H1 (cell line): ENCODE results near the gene DIPK1B. TPM values are rescaled to one million over a fixed set of nuclear protein-coding genes. Genes with fewer than 3 reads are reported as not detected.

ENCODE experiments used
- EGR1 ChIP-seq: IDR thresholded peaks from 2 replicates; pipeline ENCODE4 v1.6.1; 2011; ENCODE audit warnings: low read depth, low read length, borderline replicate concordance
- GTF2F1 ChIP-seq: IDR thresholded peaks from 2 replicates; pipeline ENCODE4 v1.6.1; 2012; ENCODE audit warnings: low read depth, low read length, improper control_type of control experiment, borderline replicate concordance
- MAFK ChIP-seq: IDR thresholded peaks from 2 replicates; pipeline ENCODE4 v1.6.1; 2012; ENCODE audit warnings: low read depth, mild to moderate bottlenecking, improper control_type of control experiment, low read length
- SIX5 ChIP-seq: IDR thresholded peaks from 2 replicates; pipeline ENCODE4 v1.6.1; 2011; ENCODE audit warnings: mild to moderate bottlenecking, low read depth, low read length
- SRF ChIP-seq: IDR thresholded peaks from 2 replicates; pipeline ENCODE4 v1.6.1; 2011; ENCODE audit warnings: mild to moderate bottlenecking, low read depth, low read length, moderate library complexity
- SUZ12 ChIP-seq: fragments of 200-600 bp; sonication (generic); IDR thresholded peaks from 2 replicates; pipeline ENCODE4 v1.6.1; 2012; ENCODE audit warnings: mild to moderate bottlenecking, inconsistent platforms, low read length, moderate library complexity, mixed read lengths
- USF2 ChIP-seq: IDR thresholded peaks from 2 replicates; pipeline ENCODE4 v1.6.1; 2011; ENCODE audit warnings: low read length, improper control_type of control experiment
- YY1 ChIP-seq: IDR thresholded peaks from 2 replicates; pipeline ENCODE4 v1.6.1; 2011; ENCODE audit warnings: low read depth, mild to moderate bottlenecking, low read length
- polyA plus RNA-seq, 7 experiments: library from polyadenylated mRNA; depleted of rRNA in 3 of 7; stranded (reverse) in 5 of 7; unstranded in 2 of 7; fragments of >200 nt in 5 of 7; fragments of 200-250 nt in 2 of 7; gene quantifications; 1 replicate in 5 of 7; 2 replicates in 1 of 7; 4 replicates in 1 of 7; pipeline versions ENCODE4 v1.2.1 to v1.2.3, GENCODE V29; 2011 to 2013; ENCODE audit warnings: missing spikeins in 2 of 7, mixed read lengths in 2 of 7
- total RNA-seq: library from RNA; stranded (reverse); fragmentation: NEBNext Ultra II Directional; extraction: Animal tissue kit (Norgen Biotek cat#: 25700); gene quantifications from 2 replicates; pipeline ENCODE4 v1.2.1, GENCODE V29; 2021
- TF ChIP-seq, protein P1 (sequence below), 3 experiments: IDR thresholded peaks; 1 replicate in 2 of 3; 2 replicates in 1 of 3; pipeline versions ENCODE4 v1.5.1 to v1.6.1; 2011; ENCODE audit warnings: low read length in 3 of 3, mild to moderate bottlenecking in 3 of 3, inconsistent platforms in 2 of 3, low read depth in 1 of 3, moderate library complexity in 1 of 3; ENCODE audit not compliant: insufficient read depth in 1 of 3; ENCODE audit errors: control extremely low read depth in 1 of 3
- TF ChIP-seq, protein P2 (sequence below): IDR thresholded peaks from 2 replicates; pipeline ENCODE4 v1.6.1; 2012; ENCODE audit warnings: low read length, inconsistent platforms

DIPK1B gene
- total and polyA plus RNA-seq, 2 of the 8 experiments (the other 6 are each of a cell fraction or from before 2014, with no cell fraction given), result 32.3 to 64.8 TPM

DNA sequence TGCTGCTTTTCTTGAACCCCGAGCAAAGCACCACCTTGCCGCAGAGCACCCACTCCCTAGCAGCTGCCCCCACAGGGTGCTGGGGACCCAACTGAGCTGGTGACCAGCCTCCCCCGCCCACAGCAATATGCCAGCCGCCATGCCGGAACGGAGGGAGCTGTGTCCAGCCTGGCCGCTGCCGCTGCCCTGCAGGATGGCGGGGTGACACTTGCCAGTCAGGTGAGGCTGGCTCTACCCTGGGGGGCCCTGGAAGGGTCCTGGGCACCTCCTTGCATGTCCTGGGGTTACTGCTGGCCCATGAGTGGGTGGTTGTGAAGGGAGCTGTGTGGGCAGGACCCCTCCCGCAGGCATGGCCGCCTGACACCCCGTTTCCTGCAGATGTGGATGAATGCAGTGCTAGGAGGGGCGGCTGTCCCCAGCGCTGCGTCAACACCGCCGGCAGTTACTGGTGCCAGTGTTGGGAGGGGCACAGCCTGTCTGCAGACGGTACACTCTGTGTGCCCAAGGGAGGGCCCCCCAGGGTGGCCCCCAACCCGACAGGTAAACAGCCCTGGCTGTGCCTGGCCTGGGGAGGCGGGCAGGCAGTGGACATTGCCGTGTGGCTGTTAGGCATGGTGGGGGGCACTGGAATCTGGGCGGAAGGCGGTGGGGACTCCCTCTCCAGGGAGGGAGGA lies 42.4 kb upstream of the DIPK1B start (continued):
- TF ChIP-seq, protein P1, sequence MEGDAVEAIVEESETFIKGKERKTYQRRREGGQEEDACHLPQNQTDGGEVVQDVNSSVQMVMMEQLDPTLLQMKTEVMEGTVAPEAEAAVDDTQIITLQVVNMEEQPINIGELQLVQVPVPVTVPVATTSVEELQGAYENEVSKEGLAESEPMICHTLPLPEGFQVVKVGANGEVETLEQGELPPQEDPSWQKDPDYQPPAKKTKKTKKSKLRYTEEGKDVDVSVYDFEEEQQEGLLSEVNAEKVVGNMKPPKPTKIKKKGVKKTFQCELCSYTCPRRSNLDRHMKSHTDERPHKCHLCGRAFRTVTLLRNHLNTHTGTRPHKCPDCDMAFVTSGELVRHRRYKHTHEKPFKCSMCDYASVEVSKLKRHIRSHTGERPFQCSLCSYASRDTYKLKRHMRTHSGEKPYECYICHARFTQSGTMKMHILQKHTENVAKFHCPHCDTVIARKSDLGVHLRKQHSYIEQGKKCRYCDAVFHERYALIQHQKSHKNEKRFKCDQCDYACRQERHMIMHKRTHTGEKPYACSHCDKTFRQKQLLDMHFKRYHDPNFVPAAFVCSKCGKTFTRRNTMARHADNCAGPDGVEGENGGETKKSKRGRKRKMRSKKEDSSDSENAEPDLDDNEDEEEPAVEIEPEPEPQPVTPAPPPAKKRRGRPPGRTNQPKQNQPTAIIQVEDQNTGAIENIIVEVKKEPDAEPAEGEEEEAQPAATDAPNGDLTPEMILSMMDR (IDR thresholded peaks at IDR 0.05; ENCODE audit: control extremely low read depth in 1 of 3, insufficient read depth in 1 of 3, low read depth in 1 of 3, low read length in 3 of 3), result no peak
- TF ChIP-seq SUZ12 (no peak), USF2 (no peak), SIX5 (no peak), SRF (no peak), GTF2F1 (no peak), EGR1 (no peak), YY1 (no peak), MAFK (no peak)
- TF ChIP-seq, protein P2, sequence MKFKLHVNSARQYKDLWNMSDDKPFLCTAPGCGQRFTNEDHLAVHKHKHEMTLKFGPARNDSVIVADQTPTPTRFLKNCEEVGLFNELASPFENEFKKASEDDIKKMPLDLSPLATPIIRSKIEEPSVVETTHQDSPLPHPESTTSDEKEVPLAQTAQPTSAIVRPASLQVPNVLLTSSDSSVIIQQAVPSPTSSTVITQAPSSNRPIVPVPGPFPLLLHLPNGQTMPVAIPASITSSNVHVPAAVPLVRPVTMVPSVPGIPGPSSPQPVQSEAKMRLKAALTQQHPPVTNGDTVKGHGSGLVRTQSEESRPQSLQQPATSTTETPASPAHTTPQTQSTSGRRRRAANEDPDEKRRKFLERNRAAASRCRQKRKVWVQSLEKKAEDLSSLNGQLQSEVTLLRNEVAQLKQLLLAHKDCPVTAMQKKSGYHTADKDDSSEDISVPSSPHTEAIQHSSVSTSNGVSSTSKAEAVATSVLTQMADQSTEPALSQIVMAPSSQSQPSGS, result no peak
